GM18498 (cell line): ENCODE results near the gene DDX4.

Experiments
- ATAC-seq: cut with Tn5 transposase; IDR thresholded peaks from one replicate; pipeline ENCODE4 v1.9.1; 2021; ENCODE audit warnings: mild to moderate bottlenecking, moderate library complexity; ENCODE audit not compliant: unreplicated experiment

The DDX4 gene

DNA sequence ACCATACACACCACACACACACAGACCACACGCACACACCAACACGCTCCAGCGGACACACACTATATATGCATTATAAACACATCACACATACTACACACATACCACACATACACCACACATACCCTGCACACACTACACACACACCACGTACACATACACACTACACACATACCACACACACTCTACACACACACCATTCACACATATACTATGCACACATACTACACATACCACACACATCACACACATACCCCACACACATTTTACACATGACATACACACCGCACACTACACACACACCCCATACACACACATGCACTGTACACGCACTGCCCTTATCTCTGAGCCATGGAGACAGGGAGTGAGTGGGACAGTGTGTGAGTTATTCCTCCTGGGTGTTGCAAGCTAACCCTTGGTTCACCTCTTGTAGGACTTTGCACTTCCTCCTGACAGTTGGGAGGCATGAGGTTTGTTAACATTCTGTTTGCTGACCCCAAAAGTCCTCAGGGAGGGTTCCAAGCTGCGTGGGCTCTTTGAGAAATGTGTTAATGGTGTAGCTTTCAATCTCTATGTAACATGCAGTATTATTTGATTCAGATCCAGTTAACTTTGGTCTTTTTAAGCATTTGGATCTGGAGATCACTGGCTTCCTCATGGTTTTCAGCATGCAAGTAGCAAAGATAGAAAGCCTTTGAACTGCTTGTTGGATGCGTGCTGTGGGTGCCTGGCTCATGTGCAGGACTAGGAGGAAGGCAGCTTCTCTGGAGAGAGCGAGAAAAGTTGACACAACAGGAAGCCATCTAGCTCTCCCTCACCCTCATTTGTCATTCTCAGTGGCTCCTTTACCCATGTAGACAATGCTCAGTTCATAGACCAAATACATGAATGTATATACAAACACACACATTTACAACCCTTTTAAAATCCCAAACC lies 127.0 kb downstream of the DDX4 start:
- ATAC-seq, result no peak

DNA sequence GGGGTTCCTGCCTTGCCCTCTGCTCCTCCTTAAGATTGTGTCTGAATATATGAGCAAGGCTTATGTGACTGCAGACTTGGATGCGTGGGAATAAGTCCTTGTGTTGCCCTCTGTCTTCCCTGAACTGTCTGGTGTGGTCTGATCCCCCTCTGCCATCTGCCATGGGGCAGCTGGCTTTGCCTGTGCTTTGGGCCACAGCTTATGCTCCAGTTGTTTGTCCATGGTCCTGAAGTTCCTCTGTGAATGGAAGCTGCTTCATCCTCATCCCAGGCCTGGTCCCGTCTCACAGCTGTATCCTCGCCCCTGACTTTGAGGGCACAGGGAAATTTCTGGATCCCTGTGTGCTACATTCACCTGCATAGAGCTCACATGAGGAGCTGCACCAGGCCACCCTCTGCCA lies 128.0 kb downstream of the DDX4 start:
- ATAC-seq, result no peak

DNA sequence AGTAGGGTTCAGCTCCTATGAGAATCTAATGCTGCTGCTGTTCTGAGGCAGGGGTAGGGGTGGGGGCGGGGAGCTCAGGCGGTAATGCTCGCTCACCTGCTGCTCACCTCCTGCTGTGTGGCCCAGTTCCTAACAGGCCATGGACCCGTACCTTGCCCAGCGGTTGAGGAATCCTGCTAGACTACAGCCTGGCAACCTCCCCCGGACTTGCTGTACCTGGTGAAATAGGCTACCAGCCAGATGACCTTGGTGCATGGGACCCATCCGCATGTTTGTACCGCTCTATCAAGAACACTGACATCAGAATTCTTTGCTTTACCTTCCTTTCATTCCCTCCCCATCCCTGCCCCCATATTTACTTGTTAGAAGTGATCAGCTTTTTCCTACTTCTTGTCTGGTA lies 128.6 kb downstream of the DDX4 start:
- no peak for ATAC-seq
